B cell (primary cell): ENCODE data around the gene TLE3. TPM values are rescaled to one million over a fixed set of nuclear protein-coding genes. Genes with fewer than 3 reads are reported as not detected.
A peak's percentile ranks its signal among the peaks of the same experiment; 100 is the strongest.

ENCODE experiments used
- ATAC-seq: fragments of 200-7000 bp; cut with Tn5 transposase; one replicate; pipeline ENCODE4 v1.10.0; 2021; ENCODE audit warnings: low read depth, mild to moderate bottlenecking, moderate number of reproducible peaks, moderate library complexity
- CTCF ChIA-PET: fragments of 350-600 bp; sonication (Branson Sonifier 250); formaldehyde crosslinking; loops from one replicate; lab custom pipeline; 2021; ENCODE audit warnings: antibody characterized with exemption, inconsistent platforms; lab: Charles Lee
- POLR2A ChIA-PET: fragments of 350-600 bp; sonication (Branson Sonifier 250); formaldehyde crosslinking; loops from one replicate; lab custom pipeline; 2021; ENCODE audit warnings: antibody characterized with exemption; lab: Charles Lee
- DNase-seq: peaks from one replicate; pipeline ENCODE4 v3.0.0; 2013
- H2AFZ ChIP-seq: 2 replicates; pipeline ENCODE4 v1.6.1; 2012; ENCODE audit warnings: mild to moderate bottlenecking, low read depth, low read length; ENCODE audit not compliant: insufficient read depth, poor library complexity, severe bottlenecking
- H3K27ac ChIP-seq, 2 donors: 1 replicate in 1 of 2; 2 replicates in 1 of 2; pipeline ENCODE4 v1.5.1; 2012 to 2013; ENCODE audit warnings: low read length in 2 of 2, mild to moderate bottlenecking in 2 of 2, moderate library complexity in 1 of 2
- H3K27me3 ChIP-seq, 4 experiments: fragments of 200-600 bp in 1 of 4; sonication (generic) in 1 of 4; replicated peaks in 1 of 4; 1 replicate in 2 of 4; 2 replicates in 2 of 4; pipeline versions ENCODE4 v1.6.1 to v1.7.0; 2013 to 2016; ENCODE audit warnings: low read length in 3 of 4, mild to moderate bottlenecking in 2 of 4, mixed read lengths in 1 of 4, moderate library complexity in 1 of 4; ENCODE audit not compliant: insufficient read depth in 4 of 4, control insufficient read depth in 3 of 4; ENCODE audit errors: control extremely low read depth in 1 of 4
- H3K36me3 ChIP-seq, 2 experiments: replicated peaks in 1 of 2; 1 replicate in 1 of 2; 2 replicates in 1 of 2; pipeline versions ENCODE4 v1.6.1 to v1.7.1; 2013; ENCODE audit warnings: low read length in 1 of 2; ENCODE audit not compliant: insufficient read depth in 2 of 2, control insufficient read depth in 1 of 2; ENCODE audit errors: control extremely low read depth in 1 of 2, extremely low read depth in 1 of 2
- H3K4me1 ChIP-seq, 2 donors: fragments of 200-600 bp in 1 of 2; sonication (generic) in 1 of 2; 1 replicate in 1 of 2; 2 replicates in 1 of 2; pipeline versions ENCODE4 v1.5.1 to v1.6.1; 2013 to 2017; ENCODE audit warnings: low read length in 2 of 2; ENCODE audit not compliant: control insufficient read depth in 2 of 2, insufficient read depth in 2 of 2
- H3K4me2 ChIP-seq: replicated peaks from 2 replicates; pipeline ENCODE3; 2012; ENCODE audit warnings: mild to moderate bottlenecking, low read depth, low read length; ENCODE audit not compliant: poor library complexity, severe bottlenecking
- H3K4me3 ChIP-seq, 5 experiments: fragments of 200-600 bp in 1 of 5; sonication (generic) in 1 of 5; 1 replicate in 3 of 5; 2 replicates in 2 of 5; pipeline versions ENCODE4 v1.5.1 to v1.7.0; 2011 to 2016; ENCODE audit warnings: low read length in 4 of 5, mild to moderate bottlenecking in 4 of 5, low read depth in 2 of 5, control low read depth in 1 of 5, moderate library complexity in 1 of 5; ENCODE audit not compliant: insufficient read depth in 1 of 5; ENCODE audit errors: control extremely low read depth in 1 of 5, extremely low read depth in 1 of 5
- H3K79me2 ChIP-seq: fragments of 200-600 bp; sonication (generic); one replicate; pipeline ENCODE4 v1.6.0; 2016; ENCODE audit warnings: low read length; ENCODE audit not compliant: control insufficient read depth, insufficient read depth
- H3K9ac ChIP-seq: fragments of 200-600 bp; sonication (generic); 2 replicates; pipeline ENCODE4 v1.6.1; 2017; ENCODE audit warnings: mild to moderate bottlenecking, low read length, moderate library complexity
- H3K9me3 ChIP-seq, 3 donors: one replicate each; pipeline versions ENCODE4 v1.6.1 to v1.7.1; 2013; ENCODE audit warnings: low read length in 2 of 3; ENCODE audit not compliant: control insufficient read depth in 2 of 3, insufficient read depth in 1 of 3; ENCODE audit errors: control extremely low read depth in 1 of 3
- H4K20me1 ChIP-seq: 2 replicates; pipeline ENCODE4 v1.6.0; 2012; ENCODE audit warnings: mild to moderate bottlenecking, low read length; ENCODE audit not compliant: insufficient read depth, control insufficient read depth, poor library complexity, severe bottlenecking
- H3K27ac Mint-ChIP-seq: one replicate; pipeline ENCODE4 v1.8.0; 2021; ENCODE audit warnings: mixed read lengths
- H3K27me3 Mint-ChIP-seq: one replicate; pipeline ENCODE4 v1.8.0; 2021; ENCODE audit warnings: mixed read lengths
- H3K4me1 Mint-ChIP-seq: one replicate; pipeline ENCODE4 v1.8.0; 2021; ENCODE audit warnings: mixed read lengths
- H3K4me3 Mint-ChIP-seq: one replicate; pipeline ENCODE4 v1.8.0; 2021; ENCODE audit warnings: mixed read lengths
- H3K9me3 Mint-ChIP-seq: one replicate; pipeline ENCODE4 v1.8.0; 2022; ENCODE audit warnings: mixed read lengths; ENCODE audit not compliant: insufficient read depth
- CTCF ChIP-seq: fragments of 200-600 bp; IDR thresholded peaks from one replicate; pipeline ENCODE4 v1.8.0; 2022; ENCODE audit warnings: antibody characterized with exemption, mild to moderate bottlenecking
- EZH2 ChIP-seq: IDR thresholded peaks from 2 replicates; pipeline ENCODE4 v1.6.1; 2012; ENCODE audit warnings: borderline replicate concordance, low read depth, mild to moderate bottlenecking, moderate library complexity, low read length; ENCODE audit not compliant: insufficient read depth, poor library complexity, severe bottlenecking
- WGBS: methylation state at CpG from one replicate; pipeline ENCODE4 v1.1.5; 2013; ENCODE audit warnings: missing lambda C conversion rate; ENCODE audit not compliant: insufficient coverage; 5-methylcytosine and 5-hydroxymethylcytosine counted together
- intact Hi-C: fragments of 100-400 bp; cut with micrococcal nuclease; formaldehyde crosslinking; loops from one replicate; pipeline ENCODE4 v1.10.0; 2022
- polyA plus RNA-seq: library from polyadenylated mRNA; depleted of rRNA; stranded (reverse); fragments of >200 nt; gene quantifications from 2 replicates; pipeline ENCODE4 v1.2.3, GENCODE V29; 2012
- total RNA-seq, 2 donors: library from RNA; stranded (reverse); fragments of 120-200 nt in 1 of 2; gene quantifications; 1 replicate in 1 of 2; 2 replicates in 1 of 2; pipeline versions ENCODE4 v1.2.3 to v1.2.4, GENCODE V29; 2013 to 2022

Gene TLE3
- total and polyA plus RNA-seq, 2 donors (not counting 1 experiment from before 2014, with no cell fraction given) = 187 to 278 TPM

GRCh38 chr15:70014860-70015490 is 82.7 kb downstream of the TLE3 start:
- TF ChIP-seq EZH2 (no peak), CTCF (no peak)
- Histone ChIP-seq H3K9me3 (peaks cover 0 to 11% (median 0%) of the 10 kb centered on the region in 3 donors), H4K20me1 (no peaks in the 10 kb centered on the region), H3K79me2 (no peaks in the 10 kb centered on the region), H3K4me3 (peak overlapping the region in 1 of 5 experiments; percentile 37), H3K27ac (peak overlapping the region; percentile 81 to 84), H2AFZ (no peak overlapping the region), H3K4me1 (peaks cover 69 to 77% of the 10 kb centered on the region in 2 donors), H3K27me3 (no peaks in the 10 kb centered on the region), H3K36me3 (no peaks in the 10 kb centered on the region), H3K4me2 (peak overlapping the region; percentile 65), H3K9ac (peak overlapping the region; percentile 44)
- peak; percentile 72 for DNase-seq
- CTCF ChIA-PET = interaction anchor here (0.7 to 1.9 kb wide), 9 partner anchors 21 to 452 kb away, joined by 3 to 12 read pairs (median 4); partner anchors contain the start of gene TLE3
- Mint-ChIP-seq H3K27me3 (no peaks in the 10 kb centered on the region), H3K27ac (peak overlapping the region; percentile 97), H3K4me3 (peak overlapping the region; percentile 76), H3K4me1 (peaks cover 79% of the 10 kb centered on the region), H3K9me3 (no peaks in the 10 kb centered on the region)
- intact Hi-C loops = loop anchor here (1.0 to 10.0 kb wide), 7 partner anchors 16 to 260 kb away; partner anchors contain the start of gene TLE3
- ATAC-seq = peak; percentile 76
- POLR2A ChIA-PET = interaction anchor here (0.7 to 1.2 kb wide), 3 partner anchors 10 to 82 kb away, joined by 3 to 4 read pairs (median 3); partner anchors contain the start of gene TLE3
- WGBS = 15% methylated on average over 8 of the region's 9 CpGs

- H3K9me3 ChIP-seq = peaks cover 0 to 11% (median 0%) of the 10 kb centered on the region in 3 donors
- DNase-seq = peak; percentile 54
- CTCF ChIA-PET = interaction anchor here (0.7 to 1.9 kb wide), 10 partner anchors 15 to 453 kb away, joined by 3 to 12 read pairs (median 4); partner anchors contain the start of gene TLE3
- no peaks in the 10 kb centered on the region for H3K36me3 ChIP-seq
- no peaks in the 10 kb centered on the region for H3K27me3 ChIP-seq
- Mint-ChIP-seq H3K27me3 (no peaks in the 10 kb centered on the region), H3K9me3 (no peaks in the 10 kb centered on the region), H3K4me3 (peak overlapping the region; percentile 76), H3K27ac (peak overlapping the region; percentile 97), H3K4me1 (peaks cover 77% of the 10 kb centered on the region)
- no peaks in the 10 kb centered on the region for H3K79me2 ChIP-seq
- no peaks in the 10 kb centered on the region for H4K20me1 ChIP-seq
- H3K27ac ChIP-seq = peak overlapping the region; percentile 81 to 84
- H2AFZ ChIP-seq = peak overlapping the region; percentile 15
- H3K4me1 ChIP-seq = peaks cover 63 to 73% of the 10 kb centered on the region in 2 donors
- POLR2A ChIA-PET = interaction anchor here (1.2 kb wide), 1 partner anchor 83 kb away, joined by 4 read pairs; the partner anchor contains the start of gene TLE3
- H3K4me2 ChIP-seq = peak overlapping the region; percentile 65
- H3K4me3 ChIP-seq = peak overlapping the region in 1 of 5 experiments; percentile 37
- TF ChIP-seq EZH2 = no peak
- TF ChIP-seq CTCF = no peak
- intact Hi-C loops = loop anchor here (1.0 to 10.0 kb wide), 5 partner anchors 16 to 260 kb away; partner anchors contain the start of gene TLE3
- peak; percentile 34 for ATAC-seq
- peak overlapping the region; percentile 44 for H3K9ac ChIP-seq
- WGBS = 52% methylated on average over 4 of the region's 6 CpGs
Measured at GRCh38 chr15:70014331-70014730, 83.4 kb downstream of the TLE3 start.
